Measurements from ENCODE around the gene TCP10L.
A peak's percentile ranks its signal among the peaks of the same experiment; 100 is the strongest.
"Not testable (repeated sequence)": the region's sequence is repeated elsewhere in the genome, so short reads cannot be mapped to it uniquely, and the experiment has no call there.

The TCP10L gene

DNA sequence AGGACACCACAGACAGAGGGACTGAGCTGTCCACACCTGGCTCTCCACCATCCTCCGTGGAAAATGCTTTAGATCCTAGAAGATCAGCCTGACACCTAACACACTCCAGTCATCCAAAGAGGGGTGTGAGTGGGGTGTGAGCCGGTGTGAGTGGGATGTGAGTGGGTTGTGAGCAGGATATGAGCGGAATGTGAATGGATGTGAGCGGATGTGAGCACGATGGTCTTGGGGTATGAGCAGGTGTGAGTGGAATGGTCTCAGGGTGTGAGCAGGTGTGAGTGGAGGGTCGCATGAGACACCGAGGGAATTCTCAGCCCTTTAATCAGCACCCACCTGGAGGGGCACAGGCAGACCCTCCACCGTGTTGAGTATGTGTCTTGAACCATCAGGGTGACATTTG lies 851 bp downstream of the TCP10L start:
- DNase-seq: no peak

DNA sequence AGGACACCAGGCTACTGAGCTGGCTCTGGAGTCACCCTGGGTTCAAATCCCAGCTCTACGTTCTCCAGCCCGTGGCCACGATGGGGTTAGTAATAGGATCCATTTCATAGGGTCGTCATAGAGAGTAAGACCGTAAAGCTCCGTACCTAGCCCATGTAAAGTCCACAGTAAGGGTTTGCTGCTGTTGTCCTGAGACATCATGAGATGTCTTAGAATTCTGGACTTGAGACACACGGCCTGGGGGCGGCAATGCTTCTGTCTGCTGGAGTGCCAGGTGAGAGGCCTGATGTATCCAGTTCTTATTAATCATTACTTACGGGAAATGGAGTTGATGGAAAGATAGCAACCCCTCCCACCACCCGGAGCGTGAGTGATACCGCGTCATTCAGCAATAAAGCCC lies 3.6 kb downstream of the TCP10L start:
- DNase-seq: no peak

DNA sequence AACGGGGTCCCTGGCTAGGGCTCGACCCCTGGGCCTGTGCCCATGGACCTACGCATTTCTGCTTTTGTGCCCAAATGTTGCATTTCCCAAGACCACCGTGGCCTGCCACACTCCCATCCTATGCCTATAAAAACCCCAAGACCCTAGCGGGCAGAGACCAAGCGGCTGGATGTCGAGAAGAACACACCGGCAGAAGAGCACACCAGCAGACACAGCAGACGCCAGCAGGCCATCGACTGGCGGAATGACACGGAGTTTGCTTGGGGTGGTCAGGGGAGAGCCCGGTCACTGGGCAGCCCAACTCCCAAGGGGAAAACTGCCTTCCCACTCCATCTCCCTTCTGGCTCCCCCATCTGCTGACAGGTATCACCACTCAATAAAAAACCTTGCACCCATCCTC lies 4.4 kb downstream of the TCP10L start:
- DNase-seq: no peak

DNA sequence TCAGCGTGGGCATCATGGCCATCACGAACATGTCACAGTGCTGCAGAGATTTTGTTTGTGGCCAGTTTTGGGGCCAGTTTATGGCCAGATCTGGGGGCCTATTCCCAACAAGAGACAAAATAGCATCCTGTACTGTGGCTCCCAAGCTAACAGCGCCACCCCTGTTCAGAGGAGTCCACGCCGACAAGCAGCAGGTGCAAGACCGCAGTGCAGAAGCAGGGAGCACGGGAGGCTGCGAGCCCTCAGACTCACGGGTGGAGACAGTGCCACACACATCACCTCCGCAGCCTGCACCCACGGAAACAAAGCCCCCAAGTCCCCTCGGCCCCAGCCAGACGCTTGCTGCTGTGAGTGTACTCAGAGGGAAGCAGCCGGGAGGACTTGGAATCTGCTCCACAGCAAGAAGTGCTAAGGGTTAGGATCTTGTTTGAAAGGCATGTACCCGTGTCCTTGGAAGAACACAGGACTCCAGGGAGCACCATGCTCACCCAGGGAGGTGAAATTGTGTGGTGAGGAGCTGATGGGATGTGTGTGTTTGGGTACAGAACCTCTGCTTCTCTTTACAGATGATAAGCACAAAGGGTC lies 7.1 kb downstream of the TCP10L start:
- DNase-seq: no peak

- DNase-seq: no peak
Measured at GRCh38 chr21:32576011-32576410, 9.3 kb downstream of the TCP10L start.

DNA sequence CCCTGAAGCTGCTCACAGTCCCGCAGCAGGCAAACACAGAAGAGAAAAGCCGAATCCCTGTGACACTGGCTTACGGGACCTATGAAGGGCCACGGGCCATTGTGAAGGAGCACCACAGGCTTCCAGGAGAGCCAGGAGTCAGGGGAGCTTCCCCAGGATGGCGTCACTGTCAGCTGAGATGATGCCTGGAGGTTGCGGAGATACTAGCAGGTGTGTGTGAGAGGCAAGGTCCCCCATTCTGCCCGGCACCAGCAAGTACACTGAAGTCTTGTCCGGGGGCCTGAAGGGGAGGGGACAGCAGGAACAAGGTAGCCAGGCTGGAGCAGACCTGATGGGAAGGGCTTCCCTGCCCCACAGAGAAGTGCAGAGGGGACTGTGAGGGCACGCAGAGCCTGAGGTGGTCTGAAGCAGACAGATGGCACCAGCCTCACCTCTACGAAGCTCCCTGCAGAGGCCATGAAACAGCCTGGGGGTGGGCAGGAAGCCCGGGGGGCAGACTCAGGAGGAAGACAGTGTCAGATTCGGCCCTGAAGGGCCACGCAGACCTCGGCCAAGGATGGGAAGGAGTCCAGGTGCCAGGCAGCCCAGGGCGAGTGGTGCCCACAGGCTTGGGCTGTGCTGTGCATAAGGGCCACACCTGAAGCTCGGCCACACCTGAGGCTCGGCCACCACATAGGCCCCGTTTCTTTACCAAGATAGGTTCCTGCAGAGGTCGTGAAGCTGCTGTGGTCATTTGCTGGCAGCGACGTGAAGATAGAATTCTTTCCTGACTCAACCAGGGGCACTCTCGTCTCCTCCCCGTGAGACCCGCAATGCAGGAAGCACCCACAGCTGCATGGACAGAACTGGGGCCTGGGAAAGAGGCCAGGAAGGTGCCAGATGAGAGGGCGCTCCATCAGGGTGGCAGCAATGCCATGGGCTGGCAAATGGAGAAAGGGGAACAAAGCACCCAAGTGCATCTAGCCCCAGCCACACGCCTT lies 10.1 kb downstream of the TCP10L start:
- DNase-seq: no peak

- DNase-seq: no peak
Measured at GRCh38 chr21:32572574-32573420, 12.5 kb downstream of the TCP10L start.

- DNase-seq: no peak
Measured at GRCh38 chr21:32570456-32570855, 14.9 kb downstream of the TCP10L start.

DNA sequence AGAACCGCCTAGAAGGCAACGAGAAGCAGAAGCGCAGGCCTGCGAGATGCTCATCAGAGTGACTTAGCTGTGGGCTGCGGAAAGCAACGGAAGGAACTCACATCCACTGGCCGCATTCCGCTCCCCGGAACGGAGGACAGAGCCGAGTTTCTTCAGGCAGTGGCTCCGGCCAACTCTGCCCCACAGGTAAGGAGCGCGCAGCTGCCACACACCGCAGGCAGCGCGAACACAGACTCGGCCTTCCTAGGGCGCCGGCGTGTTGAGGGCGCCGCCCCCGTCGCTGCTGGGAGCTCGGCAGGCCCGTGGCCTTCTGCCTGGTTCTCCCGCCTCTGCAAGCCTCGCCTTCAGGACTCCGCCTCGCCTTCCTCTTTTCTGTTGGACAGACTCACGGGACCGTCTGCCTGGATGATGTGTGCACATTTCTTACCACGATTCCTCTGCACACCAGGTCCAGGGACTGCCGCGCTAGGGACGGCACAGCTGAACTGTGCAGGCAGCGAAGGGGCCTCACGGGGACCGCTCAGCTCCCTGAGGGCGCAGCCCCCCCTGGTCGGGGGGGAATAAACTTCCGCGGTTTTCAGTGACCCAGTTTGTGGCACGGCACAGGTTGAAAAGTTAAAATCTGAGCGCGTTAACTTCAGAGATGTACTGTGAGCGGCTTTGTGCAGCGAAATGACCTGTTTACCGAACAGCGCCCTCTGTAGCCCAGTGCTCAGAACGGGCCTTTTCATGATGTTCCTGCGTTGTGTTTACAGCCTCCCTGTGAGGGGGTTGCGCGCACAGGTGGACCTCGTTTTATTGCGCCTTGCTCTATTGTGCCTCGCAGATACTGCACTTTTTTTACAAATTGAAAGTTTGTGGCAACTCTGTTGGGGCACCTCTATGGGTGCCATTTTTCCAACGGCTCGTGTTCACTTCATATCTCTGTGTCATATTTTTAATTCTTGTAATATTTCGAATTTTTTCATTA lies 15.8 kb downstream of the TCP10L start:
- DNase-seq: peak; percentile 89

DNA sequence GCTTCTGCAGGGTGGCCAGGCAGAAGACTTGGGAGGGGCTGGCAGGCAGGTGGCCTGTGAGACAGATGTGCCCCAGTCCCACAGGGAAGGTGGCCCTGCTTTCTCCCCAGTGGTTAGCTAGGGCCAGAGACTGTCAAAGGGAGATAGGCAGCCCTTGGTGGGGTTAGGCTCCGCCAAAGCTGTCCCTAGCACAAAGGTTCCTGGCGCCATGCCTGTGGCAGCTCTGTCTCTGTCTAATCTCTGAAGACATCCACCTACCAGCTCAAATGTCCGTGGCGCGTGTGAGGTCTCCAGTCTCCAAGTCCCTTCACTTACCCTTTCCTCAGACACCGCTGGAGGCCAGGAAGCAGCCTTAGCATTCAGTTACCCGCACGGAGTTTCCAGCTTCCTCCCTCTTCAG lies 17.7 kb downstream of the TCP10L start:
- DNase-seq: no peak

- no peak for DNase-seq
Measured at GRCh38 chr21:32566741-32567389, 18.5 kb downstream of the TCP10L start.

DNA sequence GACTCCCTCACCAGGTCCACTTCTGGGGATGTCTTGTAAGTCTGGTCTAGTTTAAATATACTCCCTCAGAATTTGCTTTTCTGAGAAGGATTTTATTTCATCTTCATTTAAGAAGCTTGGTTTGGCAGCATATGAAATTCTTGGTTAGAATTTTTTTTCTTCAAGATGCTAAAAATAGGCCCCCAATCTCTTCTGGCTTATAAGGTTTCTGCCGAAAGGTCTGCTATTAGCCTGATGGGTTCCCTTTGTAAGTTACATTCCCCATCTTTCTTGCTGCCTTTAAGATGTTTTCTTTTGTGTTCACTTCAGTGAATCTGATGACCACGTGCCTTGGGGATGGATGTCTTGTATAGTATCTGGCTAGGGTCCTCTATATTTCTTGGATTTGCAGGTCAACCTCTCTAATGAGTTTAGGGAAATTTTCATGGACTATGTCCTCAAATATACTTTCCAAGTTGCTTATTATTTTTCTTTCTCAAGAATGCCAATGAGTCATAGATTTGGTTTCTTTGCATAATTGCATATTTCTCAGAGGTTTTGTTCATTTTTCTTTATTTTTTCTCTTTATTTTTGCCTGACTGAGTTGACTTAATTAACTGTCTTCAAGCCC lies 19.4 kb downstream of the TCP10L start:
- no peak for DNase-seq

DNA sequence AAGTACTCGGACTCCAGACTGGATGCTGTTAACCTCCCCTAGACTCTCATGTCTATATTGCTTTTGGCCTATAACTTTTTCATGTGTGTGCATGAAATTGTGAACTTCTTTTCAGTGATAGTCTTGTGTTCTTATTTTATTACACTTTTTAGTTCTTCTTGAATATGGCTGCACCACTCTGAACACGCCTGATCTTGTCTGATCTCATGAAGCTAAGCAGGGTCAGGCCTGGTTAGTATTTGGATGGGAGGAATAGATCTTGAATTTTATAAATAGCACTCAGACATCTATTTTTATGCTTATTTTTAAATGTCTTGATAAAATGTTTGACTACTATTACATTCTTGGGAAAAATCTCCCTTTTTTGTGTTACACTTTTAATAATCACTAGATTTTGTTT lies 22.4 kb downstream of the TCP10L start:
- DNase-seq: no peak

GRCh38 chr21:32562426-32562825 lies 22.9 kb downstream of the TCP10L start:
- DNase-seq: no peak

DNA sequence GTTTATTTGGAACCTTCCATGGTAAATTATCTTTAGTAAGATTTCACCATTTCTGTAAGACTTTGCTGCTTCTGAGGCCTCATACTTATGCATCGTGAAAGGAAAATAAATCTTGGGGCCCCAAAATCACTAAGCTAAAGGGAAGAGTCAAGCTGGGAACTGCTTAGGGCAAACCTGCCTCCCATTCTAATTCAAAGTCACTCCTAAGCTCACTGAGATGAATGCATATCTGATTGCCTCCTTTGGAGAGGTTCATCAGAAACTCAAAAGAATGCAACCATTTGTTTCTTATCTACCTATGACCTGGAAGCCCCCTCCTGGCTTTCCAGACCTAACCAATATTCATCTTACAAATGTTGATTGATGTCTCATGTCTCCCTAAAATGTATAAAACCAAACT lies 23.8 kb downstream of the TCP10L start:
- not testable (repeated sequence) for DNase-seq

GRCh38 chr21:32560896-32561295 lies 24.4 kb downstream of the TCP10L start:
- no peak for DNase-seq

- DNase-seq: no peak
Measured at GRCh38 chr21:32559006-32559610, 26.2 kb downstream of the TCP10L start.

- no peak for DNase-seq
Measured at GRCh38 chr21:32558106-32558505, 27.2 kb downstream of the TCP10L start.

DNA sequence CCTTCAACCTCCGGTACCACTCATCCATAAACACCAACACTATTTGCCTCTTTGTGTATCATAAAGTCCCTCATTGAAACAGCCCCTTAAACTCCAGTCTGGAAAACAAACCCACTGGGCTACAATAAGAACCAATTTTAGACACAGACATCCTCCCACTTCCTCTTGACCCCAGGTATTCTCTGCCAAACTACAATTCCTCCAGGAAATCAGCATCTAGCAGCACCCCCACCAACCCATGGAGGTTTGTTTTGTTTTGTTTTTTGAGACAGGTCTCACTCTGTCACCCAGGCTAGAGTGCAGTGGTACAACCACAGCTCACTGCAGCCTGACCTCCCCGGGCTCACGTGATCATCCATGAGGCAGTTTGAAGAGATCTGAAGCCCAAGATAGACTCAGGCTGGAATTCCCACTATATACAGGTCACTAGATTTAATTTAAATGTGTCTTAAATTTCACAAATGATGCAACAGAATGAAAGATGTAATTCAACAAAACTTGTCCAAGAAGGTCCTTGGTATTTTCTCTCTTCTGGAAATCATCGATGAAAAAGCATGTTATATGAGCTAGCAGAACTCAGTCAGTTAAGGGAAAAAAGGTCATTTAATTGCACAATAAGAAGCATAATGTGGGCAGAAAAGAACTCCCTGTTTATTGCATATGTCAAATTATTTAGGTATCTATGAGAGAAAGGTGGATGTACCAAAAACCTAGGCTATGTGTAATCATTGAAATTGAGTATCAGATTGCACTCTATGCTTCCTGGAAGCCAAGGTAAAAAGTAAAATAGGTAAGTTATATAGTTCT lies 30.3 kb downstream of the TCP10L start:
- DNase-seq: no peak

- no peak for DNase-seq
Measured at GRCh38 chr21:32549886-32550285, 35.4 kb downstream of the TCP10L start.

Data from NCI-H1694 (cell line).